HG03045 (cell line): ENCODE results near the gene TBCD.
"Not testable (repeated sequence)": the region's sequence is repeated elsewhere in the genome, so short reads cannot be mapped to it uniquely, and the experiment has no call there.

ENCODE experiments used
- ATAC-seq: cut with Tn5 transposase; IDR thresholded peaks from one replicate; pipeline ENCODE4 v1.9.1; 2021; ENCODE audit warnings: mild to moderate bottlenecking, moderate library complexity; ENCODE audit not compliant: unreplicated experiment

Gene TBCD

GRCh38 chr17:82965371-82965770 is 213.5 kb downstream of the TBCD start:
- ATAC-seq, result no peak

GRCh38 chr17:82966415-82966814 is 214.6 kb downstream of the TBCD start:
- ATAC-seq, result no peak

GRCh38 chr17:82967268-82968032 is 215.6 kb downstream of the TBCD start:
- ATAC-seq, result no peak

GRCh38 chr17:82968033-82968841 is 216.4 kb downstream of the TBCD start:
- ATAC-seq, result not testable (repeated sequence)

DNA sequence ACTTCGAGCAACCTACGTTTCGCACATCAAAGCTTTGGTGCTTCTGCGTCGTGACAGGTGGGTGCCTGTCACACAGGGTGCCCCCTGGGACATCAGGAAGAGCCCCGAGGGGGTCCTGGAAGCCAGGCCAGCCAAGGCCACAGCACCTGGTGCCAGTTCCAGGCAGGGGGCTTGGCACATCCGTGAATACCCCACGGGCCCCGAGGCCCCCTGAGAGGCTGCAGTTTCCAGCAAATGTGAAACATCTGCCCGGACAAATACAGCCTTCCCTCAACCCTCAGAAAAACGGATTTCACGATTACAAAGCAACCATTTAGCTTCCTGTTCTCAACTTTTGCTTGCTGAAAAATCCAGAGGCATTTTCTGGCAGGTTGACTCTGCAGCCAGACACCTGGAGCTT is 218.2 kb downstream of the TBCD start:
- ATAC-seq, result no peak

- ATAC-seq, result no peak
Observed at GRCh38 chr17:82970818-82971590, 219.1 kb downstream of the TBCD start.

- ATAC-seq, result no peak
Observed at GRCh38 chr17:82972836-82973372, 221.0 kb downstream of the TBCD start.

GRCh38 chr17:82973456-82974135 is 221.7 kb downstream of the TBCD start:
- no peak for ATAC-seq

- no peak for ATAC-seq
Observed at GRCh38 chr17:82974136-82974952, 222.5 kb downstream of the TBCD start.

GRCh38 chr17:82976982-82977488 is 225.2 kb downstream of the TBCD start:
- ATAC-seq, result no peak

GRCh38 chr17:82977606-82978005 is 225.7 kb downstream of the TBCD start:
- no peak for ATAC-seq

- ATAC-seq, result no peak
Observed at GRCh38 chr17:82978765-82979349, 227.0 kb downstream of the TBCD start.

DNA sequence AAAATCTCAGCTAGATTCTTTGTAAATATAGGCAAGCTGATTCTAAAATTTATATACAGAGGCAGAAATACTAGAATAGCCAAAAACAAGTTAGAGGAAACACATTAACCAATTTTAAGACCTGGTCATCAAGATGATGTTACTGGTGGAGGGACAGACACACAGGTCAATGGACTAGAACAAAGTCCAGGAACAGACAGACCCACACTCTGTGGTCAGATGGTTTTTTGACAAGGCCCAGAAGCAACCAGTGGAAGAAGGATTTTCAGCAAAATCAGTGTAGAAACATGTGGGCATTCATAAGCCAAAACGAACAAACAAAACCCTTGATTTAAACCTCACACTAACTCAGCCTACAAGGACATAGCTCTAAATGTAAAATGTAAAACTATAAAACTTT is 227.9 kb downstream of the TBCD start:
- no peak for ATAC-seq

DNA sequence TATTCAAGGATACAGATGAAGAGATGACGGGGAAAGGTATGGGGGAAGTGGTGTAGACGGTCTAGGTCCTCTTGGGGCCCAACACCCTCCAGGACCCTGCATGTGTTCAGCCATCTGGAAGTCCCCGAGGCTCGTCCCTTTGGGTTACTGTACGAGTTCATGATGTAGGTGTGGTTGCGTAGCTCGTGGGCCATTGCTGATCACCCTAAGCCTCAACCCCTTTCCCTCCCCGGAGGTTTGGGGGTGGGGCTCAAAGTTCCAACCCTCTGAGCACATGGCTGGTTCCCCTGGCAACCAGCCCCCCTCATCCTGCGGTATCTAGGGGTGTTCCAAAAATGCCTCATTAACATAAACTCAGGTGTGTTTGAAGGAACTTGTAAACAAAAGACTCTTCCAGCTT is 228.8 kb downstream of the TBCD start:
- no peak for ATAC-seq

GRCh38 chr17:82981141-82981730 is 229.4 kb downstream of the TBCD start:
- no peak for ATAC-seq

GRCh38 chr17:82983510-82984248 is 231.8 kb downstream of the TBCD start:
- no peak for ATAC-seq

DNA sequence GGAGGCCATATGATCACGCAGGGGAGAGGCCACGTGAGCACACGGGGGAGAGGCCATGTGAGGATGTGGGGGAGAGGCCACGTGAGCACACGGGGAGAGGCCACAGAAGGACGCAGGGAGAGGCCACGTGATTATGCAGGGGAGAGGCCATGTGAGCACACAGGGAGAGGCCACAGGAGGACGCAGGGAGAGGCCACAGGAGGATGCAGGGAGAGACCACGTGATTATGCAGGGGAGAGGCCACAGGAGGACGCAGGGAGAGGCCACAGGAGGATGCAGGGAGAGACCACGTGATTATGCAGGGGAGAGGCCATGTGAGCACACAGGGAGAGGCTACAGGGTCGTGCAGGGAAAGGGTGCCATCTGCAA is 232.4 kb downstream of the TBCD start:
- not testable (repeated sequence) for ATAC-seq

GRCh38 chr17:82984751-82985427 is 233.0 kb downstream of the TBCD start:
- ATAC-seq, result no peak
